IPS-11a (cell line): ENCODE data around the gene CCDC124.

ENCODE experiments used
- H3K4me3 ChIP-seq: one replicate; pipeline ENCODE4 v1.5.1; 2013; ENCODE audit warnings: low read depth, low read length, control low read depth

The CCDC124 gene

DNA sequence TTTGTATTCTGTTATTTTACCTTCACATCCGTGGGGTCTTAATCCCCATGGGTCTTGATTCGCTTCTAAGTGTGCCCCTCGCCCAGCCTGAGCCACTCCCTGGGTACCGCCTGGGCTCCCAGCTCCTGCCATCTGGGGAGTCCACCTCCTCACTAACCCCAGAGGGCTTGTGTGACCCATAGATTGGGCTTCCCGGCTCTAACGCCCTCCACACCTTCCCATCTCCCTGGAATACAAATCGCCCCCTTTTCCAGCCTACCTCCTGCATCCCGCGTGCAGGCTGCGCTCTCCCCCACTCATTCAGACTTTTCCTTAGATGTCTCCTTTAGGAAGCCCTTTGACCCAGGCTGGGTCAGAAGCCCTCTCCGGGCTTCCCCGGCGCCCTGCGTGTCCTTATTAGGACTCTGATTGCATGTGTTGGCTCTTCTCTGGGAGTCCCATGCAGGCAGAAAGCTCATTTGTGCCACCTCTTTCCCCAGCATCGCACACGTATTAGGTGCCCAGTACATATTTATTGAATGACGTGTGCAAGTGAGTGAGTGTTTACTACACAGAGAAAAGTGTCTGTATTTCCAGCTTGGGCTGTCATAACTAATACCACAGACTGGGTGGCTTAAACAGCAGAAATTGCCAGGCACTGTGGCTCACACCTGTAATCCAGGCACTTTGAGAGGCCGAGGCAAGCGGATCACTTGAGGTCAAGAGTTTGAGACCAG lies 757 bp downstream of the CCDC124 start:
- H3K4me3 ChIP-seq = peak overlapping the region; percentile 89

DNA sequence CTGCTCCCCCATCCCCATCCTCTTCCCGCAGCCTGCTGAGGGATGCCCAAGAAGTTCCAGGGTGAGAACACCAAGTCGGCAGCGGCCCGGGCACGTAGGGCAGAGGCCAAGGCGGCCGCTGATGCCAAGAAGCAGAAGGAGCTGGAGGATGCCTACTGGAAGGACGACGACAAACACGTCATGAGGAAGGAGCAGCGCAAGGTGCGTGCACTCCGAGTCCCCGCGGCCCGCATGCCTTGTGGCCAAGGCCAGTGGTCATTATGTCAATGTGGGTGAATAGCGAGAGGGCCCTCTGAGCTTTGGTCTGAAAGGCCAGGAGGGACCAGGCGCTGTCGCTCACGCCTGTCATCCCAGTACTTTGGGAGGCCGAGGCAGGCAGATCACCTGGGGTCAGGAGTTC lies 3.6 kb downstream of the CCDC124 start:
- no peak overlapping the region for H3K4me3 ChIP-seq

DNA sequence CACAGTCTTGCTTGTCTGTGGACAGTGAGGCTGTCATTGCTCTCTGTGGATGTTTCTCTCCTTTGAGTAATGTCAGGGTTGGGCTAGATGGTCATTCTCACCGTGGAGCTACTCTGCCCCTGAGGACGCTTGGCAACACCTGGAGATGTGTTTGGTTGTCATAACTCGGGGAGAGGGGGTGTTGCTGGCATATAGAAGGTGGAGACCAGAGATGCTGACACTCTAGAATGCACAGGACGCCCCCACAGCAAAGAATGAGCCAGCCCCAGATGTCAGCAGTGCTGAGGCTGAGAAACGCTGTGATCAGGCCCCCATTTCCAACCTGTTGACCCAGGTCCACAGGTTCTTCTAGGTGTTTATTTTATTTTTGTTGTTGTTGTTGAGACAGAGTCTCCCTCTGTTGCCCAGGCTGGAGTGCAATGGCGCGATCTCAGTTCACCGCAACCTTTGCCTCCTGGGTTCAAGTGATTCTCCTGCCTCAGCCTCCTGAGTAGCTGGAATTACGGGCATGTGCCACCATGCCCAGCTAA lies 4.6 kb downstream of the CCDC124 start:
- H3K4me3 ChIP-seq = no peak overlapping the region

DNA sequence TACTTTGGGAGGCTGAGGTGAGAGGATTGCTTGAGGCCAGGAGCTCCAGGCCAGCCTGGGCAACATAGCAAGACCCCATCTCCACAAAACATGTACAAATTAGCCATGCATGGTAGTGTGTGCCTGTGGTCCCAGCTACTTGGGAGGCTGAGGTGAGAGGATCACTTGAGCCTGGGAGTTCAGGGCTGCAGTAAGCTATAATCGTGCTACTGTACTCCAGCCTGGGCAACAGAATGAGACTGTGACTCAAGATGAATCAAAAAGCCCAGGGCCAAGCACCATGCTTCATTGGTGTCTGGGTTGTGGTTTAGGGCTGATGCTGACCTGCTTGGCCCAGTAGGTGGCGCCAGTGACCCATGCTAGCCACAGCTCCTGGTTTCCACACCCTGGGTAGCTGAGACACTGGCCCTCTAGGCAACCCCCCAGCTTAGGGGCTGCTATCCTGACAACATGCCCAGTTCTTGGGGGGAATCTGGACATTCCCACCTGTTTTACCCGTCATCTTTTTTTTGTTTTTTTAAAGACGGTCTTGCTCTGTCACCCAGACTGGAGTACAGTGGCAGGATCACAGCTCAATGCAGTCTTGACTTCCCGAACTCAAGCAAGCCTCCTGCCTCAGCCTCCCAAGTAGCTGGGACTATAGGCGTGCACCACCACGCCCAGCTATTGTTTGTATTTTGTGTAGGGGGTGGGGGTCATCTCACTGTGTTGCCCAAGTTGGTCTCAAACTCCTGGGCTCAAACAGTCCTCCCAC lies 5.5 kb downstream of the CCDC124 start:
- no peak overlapping the region for H3K4me3 ChIP-seq

DNA sequence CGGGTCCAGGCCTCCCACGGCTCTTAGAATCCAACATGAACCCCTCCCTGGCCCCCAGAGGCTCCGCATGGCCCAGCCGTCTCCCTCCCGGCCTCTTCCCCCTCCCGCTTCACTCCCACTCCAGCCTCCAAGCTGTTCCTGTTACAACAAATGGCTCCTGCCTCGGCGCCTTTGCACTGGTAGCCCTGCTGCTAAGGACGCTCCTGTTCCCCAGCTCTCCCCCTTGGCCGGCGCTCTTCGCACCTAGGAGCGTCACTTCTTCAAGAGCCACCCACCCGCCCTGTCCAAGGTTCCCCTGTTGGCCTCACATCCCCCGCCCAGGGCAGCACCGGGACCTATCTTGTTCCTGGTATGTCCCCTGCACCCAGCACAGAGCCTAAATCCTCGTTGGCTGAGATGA lies 9.4 kb downstream of the CCDC124 start:
- H3K4me3 ChIP-seq = no peak overlapping the region

DNA sequence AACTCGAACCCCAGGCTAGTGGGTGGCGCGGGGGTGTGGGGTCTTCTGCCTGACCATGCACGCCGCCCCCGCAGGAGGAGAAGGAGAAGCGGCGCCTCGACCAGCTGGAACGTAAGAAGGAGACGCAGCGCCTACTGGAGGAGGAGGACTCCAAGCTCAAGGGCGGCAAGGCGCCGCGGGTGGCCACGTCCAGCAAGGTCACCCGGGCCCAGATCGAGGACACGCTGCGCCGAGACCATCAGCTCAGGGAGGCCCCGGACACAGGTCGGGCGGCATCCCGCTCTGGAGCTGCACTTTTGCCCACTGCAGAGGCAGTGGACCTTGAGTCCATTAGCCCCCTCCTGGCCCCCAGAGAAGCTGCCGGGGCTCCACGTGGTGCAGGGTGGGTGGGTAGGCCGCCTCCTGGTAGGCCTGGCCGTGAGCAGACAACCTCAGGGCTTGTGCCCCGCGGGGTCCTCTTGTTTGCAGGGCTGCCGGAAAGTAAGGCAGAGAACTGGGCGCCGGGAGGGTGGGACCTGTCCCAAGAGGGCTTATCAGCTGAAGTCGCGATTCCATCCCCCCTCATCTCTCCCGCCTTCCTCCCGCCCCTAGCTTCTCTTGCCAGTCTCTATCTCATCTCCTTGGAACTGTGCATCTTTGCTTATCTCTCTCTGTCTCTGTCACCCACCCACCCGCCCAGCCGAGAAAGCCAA lies 9.9 kb downstream of the CCDC124 start:
- peak overlapping the region; percentile 9 for H3K4me3 ChIP-seq

DNA sequence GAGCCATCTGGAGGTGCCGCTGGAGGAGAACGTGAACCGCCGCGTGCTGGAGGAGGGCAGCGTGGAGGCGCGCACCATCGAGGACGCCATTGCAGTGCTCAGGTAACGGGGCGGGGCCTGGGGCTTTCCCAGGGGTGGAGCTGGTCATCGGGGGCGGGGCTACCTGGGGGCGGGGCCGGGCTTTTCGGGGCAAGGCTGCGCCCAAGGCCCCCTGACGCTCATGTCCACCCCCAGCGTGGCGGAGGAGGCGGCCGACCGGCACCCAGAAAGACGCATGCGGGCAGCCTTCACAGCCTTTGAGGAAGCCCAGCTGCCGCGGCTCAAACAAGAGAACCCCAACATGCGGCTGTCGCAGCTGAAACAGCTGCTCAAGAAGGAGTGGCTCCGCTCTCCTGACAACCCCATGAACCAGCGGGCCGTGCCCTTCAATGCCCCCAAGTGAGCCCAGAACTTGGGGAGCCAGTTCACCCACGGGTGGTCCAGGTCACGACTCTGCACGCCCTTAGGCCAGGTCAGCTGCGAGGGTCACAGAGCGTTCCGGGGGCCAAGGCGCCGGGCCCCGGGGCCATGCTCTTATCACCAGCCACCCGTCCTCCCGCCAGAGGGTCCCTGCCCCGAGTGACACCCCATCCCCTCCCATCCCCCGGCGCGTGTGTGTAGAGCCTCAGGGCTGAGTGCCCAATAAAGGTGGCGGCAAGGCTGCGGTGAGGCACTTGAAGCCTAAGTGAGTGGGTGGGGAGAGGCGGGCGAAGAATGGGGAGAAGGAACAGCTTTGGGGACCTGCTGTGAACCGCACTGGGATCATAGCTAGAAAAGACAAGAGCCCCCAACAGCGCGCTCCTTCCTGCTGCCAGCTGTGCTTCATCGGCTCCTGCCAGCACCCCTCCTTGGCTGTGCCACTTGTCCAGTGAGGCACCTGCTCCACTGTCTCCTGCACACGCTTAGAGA lies 10.7 kb downstream of the CCDC124 start:
- H3K4me3 ChIP-seq = no peak overlapping the region

DNA sequence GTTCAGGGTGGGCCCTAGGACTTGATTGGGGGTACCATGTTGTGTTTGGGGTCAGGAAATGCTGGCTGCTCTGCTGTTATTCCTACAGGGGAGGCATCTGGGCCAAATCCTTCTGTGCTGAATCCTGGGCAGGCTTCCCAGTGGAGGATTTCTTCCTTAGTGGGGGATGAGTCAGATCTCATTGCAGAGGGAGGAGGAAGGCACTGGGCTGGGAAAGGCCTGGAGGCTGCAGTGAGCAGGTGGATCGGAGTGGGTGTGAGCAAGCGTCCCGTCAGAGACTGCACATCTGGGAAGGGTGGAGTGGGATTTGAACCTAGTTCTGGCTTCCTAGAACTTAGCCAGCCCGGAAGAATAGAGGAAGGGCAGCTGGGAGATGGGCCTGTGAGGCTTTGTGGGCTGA lies 11.5 kb downstream of the CCDC124 start:
- H3K4me3 ChIP-seq = no peak overlapping the region

DNA sequence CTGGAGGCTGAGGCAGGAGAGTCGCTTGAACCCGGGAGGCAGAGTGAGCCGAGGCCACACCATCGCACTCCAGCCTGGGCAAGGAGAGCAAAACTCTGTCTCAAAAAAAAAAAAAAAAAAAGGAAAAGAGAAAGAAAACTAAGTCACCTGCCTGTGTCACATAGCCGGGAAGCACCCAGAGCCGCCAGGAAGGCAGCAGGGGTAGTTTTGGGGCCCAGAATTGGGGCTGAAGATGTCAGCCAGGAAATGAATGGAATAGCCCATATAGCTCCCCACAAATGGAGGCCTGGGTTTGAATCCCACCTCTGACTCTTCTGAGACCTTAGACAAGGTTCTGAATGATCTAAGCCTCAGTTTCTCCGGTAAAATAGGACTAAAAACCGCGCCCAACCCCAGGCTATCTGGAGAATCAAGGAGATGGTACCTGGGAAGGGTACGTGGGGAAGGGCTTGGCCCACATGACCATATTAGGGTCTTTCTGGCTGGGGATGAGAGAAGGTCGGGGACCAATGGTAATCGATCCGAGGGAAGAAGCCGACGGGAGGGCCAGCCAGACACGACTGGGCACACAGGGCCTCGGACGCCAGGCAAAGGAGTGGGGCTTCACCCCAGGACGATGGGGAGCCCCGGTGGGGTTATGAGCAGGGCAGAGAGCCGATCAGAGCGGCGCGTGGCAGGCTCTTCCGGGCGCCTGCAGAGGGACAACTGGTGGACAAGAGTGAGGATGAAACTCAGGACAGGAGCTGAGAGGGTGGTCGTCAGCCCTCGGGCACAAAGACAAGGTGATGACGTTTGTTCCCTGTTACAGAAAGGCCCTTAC lies 14.4 kb downstream of the CCDC124 start:
- peak overlapping the region; percentile 53 for H3K4me3 ChIP-seq

DNA sequence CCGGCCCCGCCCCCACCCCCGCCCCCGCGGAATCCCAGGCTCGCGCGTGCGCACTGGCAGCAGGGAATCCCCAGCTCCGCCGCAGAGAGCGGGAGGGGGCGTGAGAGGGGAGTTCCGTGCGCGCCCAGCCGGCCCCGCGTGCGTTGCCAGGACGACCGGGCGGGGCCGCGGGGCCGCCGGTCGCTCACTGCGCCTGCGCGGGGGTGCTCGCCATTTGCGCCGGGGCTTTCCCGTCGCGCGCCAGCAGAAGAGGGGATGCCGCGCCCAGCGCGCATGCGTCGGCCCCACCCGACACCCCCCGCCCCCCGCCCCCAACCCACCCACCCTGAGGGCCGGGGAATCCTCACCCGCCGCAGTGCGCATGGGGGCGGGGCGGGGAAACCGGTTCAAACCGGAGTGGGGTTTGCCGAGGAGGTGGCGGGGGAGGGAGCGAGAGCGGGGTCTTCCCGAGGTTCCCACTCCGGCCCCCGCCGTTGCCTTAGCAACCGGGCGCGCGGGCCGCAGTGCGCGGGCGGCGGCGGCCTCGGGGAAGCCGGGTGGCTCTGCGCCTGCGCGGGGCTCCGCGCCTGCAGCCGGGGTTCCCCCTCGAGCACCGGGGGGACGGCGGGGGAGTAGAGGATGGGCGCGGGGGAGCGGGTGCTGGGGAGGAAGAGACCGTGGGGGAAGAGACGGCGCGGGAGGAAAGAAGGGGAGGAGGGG lies 15.1 kb downstream of the CCDC124 start:
- H3K4me3 ChIP-seq = peak overlapping the region; percentile 4

DNA sequence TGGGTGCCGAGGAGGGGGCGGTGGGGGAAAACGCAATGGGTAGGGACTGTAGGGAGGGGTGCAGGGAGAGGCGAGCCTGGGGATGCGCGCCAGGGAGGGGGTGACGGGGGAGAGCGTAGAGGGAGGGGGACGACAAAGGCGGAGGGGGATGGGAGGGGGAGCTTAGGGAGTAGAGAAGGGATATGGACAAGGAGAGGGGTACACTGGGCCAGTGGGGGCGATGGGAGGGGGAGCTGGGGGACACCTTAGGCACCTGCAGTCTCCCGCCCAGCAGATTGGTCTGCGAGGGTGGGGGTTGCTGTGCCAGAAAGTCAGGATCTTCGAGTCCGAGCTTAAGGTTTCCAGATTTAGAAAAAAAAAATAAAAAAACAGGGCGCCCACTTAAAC lies 15.7 kb downstream of the CCDC124 start:
- peak overlapping the region; percentile 13 for H3K4me3 ChIP-seq

DNA sequence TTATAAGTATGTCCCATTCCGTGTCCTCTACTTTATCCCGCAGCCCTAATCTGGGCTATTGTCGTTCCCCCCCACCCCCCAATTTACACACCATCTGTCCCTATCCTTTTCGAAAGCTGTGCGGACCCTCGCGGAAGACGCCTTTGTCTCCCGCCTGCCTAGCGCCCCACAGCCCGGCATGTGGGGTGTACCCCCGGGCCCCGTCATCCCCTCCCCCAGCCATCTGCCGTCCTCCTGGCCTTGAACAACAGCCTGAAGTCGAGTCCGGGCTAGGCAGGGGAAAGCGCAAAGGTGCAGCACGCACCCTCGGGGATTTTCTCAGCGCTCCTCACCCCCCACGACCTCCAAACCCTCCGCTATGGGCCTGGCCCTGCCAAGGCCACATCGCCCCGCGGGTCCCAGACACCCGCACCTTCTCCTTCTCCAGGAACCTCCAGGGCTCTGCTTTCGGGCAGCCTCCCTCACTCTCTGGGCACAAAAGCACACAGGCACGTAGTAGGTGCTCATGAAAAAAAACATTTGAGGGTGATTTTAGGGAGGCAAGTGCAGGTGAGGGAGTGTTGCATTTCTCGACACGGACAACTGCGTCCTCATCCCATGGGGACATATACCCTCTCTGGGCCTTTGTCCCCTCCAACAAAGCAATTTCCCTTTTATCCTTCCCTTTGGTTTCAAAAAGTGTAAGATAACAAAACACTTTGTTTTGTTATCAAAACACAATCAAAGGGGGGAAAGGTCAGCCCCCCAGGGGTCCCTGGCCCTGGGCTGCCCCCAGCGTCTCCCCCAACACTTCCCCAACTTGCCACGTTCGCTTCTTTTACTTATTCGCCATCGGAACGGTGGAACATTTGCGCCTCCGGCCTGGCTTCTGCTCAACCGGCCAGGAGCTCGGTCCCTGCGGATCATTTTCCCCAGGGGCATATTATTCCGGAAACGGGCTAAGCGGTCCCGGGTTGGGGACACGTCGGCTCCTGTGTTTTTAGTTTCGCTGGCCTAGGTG lies 16.4 kb downstream of the CCDC124 start:
- peak overlapping the region; percentile 13 for H3K4me3 ChIP-seq

DNA sequence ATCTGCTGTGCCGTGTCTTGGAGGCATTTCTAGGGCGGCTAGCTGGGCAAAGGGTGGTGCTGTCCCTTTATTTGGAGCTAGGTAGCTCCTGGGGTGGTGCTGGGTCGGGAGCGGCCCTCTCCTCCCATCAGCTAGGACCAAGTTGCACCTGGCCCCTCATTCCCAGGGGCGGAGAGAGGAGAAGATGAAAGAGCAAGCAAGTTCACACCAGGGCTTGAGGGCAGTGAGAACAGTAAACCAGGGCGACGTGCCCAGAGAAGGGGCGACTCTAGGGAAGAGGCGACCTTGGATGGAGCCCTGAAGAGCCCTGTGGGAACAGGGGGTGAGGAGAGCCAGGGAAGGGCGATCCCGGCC lies 17.1 kb downstream of the CCDC124 start:
- H3K4me3 ChIP-seq = peak overlapping the region; percentile 0

DNA sequence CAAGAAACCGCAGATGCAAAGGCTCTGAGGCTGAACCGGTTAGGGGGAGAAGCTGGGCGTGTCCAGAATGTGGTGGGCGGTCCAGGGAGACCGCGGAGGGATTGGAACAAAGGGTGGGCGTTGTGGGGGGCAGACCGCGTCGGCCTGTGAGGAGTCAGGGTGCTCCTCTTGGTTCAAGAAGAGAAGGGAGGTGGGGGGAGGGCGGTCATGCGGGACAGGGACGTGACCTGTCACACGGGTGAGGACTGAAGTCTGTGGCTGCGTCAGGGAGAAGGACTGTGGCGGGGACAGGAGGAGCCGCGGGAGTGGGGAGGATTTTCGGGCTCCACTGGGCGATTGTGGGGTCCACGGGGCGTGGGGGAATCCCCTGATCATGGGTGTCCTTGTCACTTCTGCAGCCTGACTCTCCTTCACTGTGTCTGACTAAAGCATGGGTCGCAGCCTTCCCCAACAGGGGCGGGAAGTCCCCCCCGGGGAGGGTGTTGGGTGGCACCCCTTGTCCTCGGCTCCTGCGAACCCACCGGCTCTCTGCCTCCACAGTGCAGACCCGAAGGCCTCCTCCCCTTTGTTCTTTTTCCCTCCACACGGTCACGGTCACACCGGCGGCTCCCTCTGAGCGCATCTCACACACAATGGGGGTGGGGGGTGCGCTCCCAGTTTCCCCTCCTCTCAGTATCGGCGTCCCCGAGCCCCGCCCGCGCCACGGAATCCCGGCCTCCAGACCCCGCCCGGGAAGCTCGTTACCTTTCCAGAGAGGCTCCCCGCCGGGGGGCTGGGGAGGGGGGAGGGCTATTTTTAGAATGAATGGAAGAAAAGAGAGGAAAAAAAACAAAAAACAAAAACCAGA lies 17.7 kb downstream of the CCDC124 start:
- H3K4me3 ChIP-seq = peak overlapping the region; percentile 30

DNA sequence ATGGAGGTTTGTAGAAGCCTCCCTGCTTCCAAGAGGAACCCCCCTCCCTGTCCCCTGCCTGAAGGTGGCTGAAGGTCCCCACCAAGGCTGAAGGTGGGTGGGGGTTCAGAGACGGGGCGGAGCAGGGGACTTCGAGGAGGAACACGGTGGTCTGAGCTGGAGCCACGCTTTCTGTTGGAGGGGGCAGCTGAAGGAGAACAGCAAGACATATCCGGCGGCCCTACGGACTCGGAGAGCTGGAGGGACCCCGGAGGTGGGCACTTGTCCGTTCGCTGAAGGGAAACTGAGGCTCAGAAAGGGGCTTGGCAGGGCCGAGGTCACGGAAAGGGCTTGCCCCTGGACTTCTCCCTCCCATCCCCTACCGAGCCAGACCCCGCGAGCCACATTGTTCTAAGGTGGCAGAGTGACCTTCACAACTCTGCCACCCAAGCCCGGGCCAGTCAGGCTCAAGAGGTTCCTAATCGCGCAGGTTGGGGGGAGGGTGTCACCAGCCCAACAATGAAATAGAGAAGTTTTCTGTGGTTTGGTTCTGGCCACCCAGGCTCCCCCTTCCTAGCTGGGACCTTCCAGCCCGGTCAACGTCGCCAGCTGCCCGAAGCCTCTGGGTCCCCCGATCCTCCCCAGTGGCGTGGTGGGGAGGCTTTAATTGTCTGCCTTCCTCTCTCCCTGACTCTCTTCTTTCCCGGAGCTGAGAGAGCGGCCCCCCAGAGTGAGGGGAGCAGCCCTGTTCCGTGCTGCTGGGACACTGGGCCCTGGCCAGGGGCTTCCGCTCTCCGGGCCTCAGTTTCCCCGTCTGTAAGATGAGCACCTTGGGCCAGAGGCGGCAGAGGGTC lies 18.6 kb downstream of the CCDC124 start:
- H3K4me3 ChIP-seq = peak overlapping the region; percentile 30
